ENCODE measurements around the gene SRGAP1. TPM values are rescaled to one million over a fixed set of nuclear protein-coding genes. Genes with fewer than 3 reads are reported as not detected.

The SRGAP1 gene
- polyA plus RNA-seq, 4 donors: 18.3 to 23.7 (median 21.9) TPM

GRCh38 chr12:63929426-63929825 lies 84.9 kb downstream of the SRGAP1 start:
- DNase-seq (ENCODE audit: low read depth in 4 of 4, low spot score in 3 of 4): no peak

- DNase-seq (ENCODE audit: low read depth in 4 of 4, low spot score in 3 of 4): no peak
Measured at GRCh38 chr12:63930971-63931370, 86.5 kb downstream of the SRGAP1 start.

- DNase-seq (ENCODE audit: low read depth in 4 of 4, low spot score in 3 of 4): no peak
Measured at GRCh38 chr12:63931703-63932102, 87.2 kb downstream of the SRGAP1 start.

- no peak for DNase-seq (ENCODE audit: low read depth in 4 of 4, low spot score in 3 of 4)
Measured at GRCh38 chr12:63934936-63935335, 90.4 kb downstream of the SRGAP1 start.

DNA sequence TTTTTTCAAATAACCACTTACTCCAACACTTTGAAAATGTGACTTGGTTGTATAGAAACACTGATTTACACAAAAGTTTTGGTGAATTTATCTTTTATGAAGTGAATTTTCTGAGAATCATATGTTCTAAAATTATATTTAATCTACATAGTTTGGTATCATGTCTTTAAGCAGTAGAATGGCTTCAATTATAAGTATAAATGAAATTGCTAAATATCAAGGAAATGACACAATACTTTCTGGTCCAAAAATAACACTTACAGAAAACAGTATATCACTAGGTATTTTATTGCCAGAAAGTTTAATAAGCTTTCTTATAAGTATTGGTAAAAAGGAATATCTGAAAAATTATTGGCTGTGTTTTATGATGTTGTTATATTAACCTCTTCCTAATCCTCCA lies 90.9 kb downstream of the SRGAP1 start:
- no peak for DNase-seq (ENCODE audit: low read depth in 4 of 4, low spot score in 3 of 4)

DNA sequence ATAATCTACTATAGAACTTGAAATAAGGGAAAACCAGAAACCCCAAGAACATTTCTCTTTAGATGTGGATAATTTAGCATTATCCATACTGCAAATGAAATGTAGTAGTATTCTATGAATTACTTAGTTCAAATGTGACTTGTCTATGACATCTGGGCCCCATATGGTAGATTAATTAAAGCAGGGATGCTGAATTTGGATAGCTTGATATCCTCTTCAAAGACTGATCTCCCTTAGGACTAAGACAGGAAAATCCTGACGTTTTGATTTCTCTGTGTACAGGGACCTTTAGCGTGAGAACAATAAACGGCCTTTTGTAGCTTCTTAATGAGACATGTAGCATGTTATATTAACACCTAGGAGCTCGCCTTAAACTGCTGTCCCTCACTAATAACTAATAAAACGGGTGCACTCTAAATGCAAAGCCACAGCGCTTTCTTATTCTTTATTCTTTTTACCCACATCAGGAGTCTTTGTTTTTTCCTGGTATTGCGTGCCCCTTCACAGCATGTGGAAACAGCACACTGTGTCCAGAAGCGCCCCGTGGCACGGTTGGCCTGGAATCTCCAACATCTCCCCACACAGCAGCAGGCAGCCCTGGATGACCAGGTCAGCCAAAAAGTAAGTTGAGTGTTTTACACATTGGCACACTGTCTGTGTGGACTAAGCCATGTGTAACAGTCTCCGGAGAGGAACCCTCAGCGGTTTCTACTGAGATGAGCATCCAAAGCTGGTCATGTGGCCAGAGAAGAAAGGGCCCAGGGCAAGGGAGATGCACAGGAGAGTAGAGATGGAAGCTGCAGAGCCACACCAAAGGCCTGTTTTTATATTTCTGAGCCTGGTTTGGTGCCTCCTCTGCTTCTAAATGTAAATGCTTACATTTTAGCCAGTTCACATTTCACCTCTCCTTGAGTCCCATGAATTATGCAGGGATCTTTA lies 93.1 kb downstream of the SRGAP1 start:
- DNase-seq (ENCODE audit: low read depth in 4 of 4, low spot score in 3 of 4): no peak

DNA sequence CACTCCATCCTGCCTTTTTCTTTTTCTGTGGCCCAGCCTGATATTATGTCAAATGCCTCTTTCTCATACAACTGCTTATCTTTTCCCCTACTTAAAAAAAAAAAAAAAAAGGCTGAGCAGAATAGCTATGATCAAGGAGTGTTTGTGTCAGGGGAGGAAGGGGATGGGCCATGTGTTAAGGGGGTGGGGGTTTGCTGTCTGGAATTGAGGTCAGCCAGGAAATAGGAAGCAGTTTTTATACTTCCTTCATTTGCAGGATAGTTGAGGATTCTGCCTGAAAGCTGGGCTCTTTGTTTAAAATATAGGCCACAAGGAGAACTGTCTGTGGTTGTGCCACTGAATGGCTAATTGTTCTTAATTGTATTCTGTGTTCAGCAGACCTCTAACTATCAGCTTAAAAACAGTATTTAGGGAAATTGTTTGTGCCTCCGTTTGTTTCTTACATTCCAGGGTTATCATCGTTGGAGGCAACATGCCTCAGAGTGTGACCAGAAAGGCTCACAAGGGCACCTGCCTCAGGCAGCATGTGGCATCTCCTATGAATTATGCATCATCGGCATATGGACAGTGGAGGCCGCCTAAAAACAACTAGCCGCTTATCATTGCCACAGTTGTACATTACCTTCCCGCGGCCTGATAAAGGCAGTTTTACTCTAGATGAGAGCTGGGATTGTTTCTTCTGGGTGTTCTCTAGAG lies 96.0 kb downstream of the SRGAP1 start:
- no peak for DNase-seq (ENCODE audit: low read depth in 4 of 4, low spot score in 3 of 4)

GRCh38 chr12:63941166-63941800 lies 96.8 kb downstream of the SRGAP1 start:
- DNase-seq (ENCODE audit: low read depth in 4 of 4, low spot score in 3 of 4): no peak

DNA sequence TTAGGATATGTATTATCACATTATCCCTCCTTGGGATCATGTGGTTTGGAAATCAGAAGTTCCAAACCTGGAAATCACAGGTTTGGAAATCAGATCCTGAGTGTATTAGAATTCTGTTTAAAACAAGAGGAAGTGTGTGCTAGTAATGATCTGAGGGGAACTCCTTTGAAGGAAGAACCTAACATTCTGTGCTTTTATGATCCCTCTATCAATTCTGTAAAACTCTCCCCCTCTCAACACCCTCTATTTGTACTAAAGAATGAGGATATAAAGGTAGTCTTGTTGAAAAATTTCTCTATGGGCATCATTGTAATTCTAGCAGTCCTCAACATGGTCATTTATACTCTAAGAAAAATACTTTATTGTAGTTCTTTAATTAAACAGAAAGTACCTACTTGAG lies 97.4 kb downstream of the SRGAP1 start:
- no peak for DNase-seq (ENCODE audit: low read depth in 4 of 4, low spot score in 3 of 4)

DNA sequence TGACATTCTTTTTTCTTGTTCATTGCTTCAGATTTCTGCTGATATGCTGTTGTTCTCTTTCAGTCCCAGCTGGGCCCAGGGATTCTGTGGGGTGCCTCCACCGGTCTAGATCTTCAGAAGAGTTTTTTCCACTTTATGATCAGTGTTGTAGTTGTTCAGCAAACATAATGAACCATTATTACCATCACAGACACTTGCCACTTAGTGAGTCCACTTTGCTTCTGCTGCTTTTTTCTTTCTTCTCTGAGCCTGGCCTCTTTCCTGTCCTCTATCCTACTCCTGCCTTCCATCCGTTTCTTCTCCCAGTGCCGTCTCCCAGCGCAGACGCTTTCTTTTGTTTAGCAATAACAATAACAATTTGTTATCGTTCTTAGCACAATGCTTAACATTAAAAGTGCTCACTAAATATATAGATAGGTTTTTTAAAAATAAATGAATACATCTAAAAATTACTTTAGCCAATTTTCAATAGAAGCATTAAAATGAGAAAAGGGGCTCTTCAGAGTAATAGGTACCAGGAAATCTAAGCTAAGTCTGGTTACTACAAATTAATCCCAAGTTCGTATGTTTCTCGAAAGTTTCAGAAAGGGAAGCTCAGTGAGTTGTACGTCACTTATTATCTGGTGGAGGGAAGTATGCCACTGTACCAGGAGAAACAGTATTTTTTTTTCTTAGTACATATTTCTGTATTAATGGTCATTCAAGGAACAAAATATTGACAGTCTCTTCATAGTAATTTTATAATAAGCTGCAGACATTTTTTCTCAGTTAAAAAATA lies 98.2 kb downstream of the SRGAP1 start:
- no peak for DNase-seq (ENCODE audit: low read depth in 4 of 4, low spot score in 3 of 4)

GRCh38 chr12:63944034-63944579 lies 99.6 kb downstream of the SRGAP1 start:
- DNase-seq (ENCODE audit: low read depth in 4 of 4, low spot score in 3 of 4): no peak

DNA sequence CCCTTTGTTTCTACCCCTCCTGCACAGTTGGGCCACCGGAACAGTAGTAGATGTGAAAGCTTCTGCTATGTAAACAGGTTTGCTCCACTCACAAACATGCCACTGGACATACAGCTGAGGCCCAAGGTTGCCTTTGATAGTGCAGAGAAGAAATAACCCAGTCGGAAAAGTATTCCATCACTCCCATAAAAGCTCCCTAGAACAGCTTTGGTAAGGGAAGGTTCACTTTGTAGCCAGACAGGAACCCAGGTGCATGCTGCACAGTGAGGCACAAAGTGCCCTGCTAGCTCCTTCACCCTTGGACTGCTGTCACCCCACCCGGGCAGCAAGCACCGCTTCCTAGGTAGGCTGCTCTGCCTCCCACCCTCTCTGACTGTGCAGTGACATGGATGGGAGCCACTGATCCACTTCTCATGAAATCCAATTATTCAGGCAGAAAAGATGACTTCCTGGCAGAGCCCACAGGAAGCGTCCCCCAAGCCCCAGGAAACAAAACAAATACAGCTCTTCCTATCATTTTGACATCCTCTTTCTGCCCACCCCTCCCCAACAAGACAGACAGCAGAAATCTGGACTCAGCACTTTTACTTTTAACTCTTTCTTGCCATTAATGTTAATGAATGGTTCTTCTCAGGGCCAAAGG lies 100.2 kb downstream of the SRGAP1 start:
- no peak for DNase-seq (ENCODE audit: low read depth in 4 of 4, low spot score in 3 of 4)

GRCh38 chr12:63945777-63946176 lies 101.3 kb downstream of the SRGAP1 start:
- DNase-seq (ENCODE audit: low read depth in 4 of 4, low spot score in 3 of 4): no peak

- DNase-seq (ENCODE audit: low read depth in 4 of 4, low spot score in 3 of 4): no peak
Measured at GRCh38 chr12:63948211-63948610, 103.7 kb downstream of the SRGAP1 start.

DNA sequence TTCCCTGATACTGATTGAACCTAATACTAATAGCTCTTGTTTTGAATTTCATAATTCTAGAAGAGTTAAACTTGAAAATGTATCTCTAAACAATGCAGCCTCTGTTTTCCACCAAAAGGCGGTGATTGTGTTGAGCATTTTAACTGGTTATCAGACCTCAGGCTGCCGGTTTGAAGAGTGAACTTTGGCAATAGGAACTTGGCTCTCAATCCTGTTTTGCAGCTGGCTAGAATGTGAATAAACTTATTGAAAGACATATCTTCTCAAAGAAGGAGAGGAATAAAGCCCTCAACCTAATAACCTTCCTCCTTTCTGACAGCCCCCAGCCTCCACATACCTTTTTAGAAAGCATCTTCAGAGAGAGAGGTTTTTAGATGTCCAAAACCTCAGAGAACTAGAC lies 105.4 kb downstream of the SRGAP1 start:
- no peak for DNase-seq (ENCODE audit: low read depth in 4 of 4, low spot score in 3 of 4)

GRCh38 chr12:63952995-63953394 lies 108.5 kb downstream of the SRGAP1 start:
- no peak for DNase-seq (ENCODE audit: low read depth in 4 of 4, low spot score in 3 of 4)

DNA sequence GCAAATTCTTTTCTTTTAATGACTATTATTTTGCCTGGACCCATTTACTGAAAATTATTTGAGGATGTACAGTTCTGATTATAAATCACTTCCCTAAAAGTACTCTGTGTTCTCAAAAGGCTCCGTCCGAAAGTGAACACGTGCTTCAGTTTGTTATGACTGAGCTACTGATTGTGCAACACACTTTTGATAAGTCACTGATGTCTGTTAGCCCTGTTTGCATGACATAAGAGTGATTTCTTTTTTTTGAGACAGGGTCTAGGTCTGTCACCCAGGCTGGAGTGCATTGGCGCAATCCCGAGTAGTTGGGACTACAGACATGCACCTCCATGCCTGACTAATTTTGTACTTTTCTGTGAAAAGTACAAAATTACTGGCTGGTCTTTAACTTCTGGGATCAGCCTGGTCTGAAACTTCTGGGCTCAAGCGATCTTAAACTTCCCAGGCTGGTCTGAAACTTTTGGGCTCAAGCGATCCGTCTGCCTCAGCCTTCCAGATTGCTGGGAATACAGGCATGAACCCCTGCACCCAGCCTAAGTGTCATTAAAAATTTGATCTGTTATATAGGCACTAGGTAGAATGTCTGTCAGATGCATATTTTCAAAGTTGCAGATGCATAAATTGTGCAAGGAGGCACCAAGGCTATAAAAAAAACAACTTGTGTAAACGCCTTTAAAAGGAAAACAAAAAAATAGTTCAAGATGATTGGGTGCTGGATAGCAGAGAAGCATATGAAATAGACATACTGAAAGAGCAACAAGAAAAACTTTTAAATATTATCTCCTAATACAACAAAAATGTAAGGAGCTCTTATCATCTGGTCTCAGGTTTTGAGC lies 111.5 kb downstream of the SRGAP1 start:
- no peak for DNase-seq (ENCODE audit: low read depth in 4 of 4, low spot score in 3 of 4)

GRCh38 chr12:63957496-63957895 lies 113.0 kb downstream of the SRGAP1 start:
- DNase-seq (ENCODE audit: low read depth in 4 of 4, low spot score in 3 of 4): no peak
